Naive B cell (primary cell): Measurements from ENCODE around the gene SUPT5H. TPM values are rescaled to one million over a fixed set of nuclear protein-coding genes. Genes with fewer than 3 reads are reported as not detected.

Source experiments
- ATAC-seq, 2 donors: fragments of 150-1000 bp; cut with Tn5 transposase; 2 replicates each; pipeline ENCODE4 v1.10.0; 2021; ENCODE audit warnings: low read depth in 2 of 2, mild to moderate bottlenecking in 2 of 2, moderate library complexity in 2 of 2
- DNase-seq: peaks from one replicate; pipeline ENCODE4 v3.0.0; 2022
- H3K27ac Mint-ChIP-seq, 6 donors: one replicate each; pipeline ENCODE4 v1.8.0; 2020 to 2022; ENCODE audit warnings: mild to moderate bottlenecking in 6 of 6, mixed read lengths in 6 of 6, moderate library complexity in 5 of 6, inconsistent platforms in 2 of 6
- H3K27me3 Mint-ChIP-seq, 3 donors: one replicate each; pipeline ENCODE4 v1.8.0; 2021 to 2022; ENCODE audit warnings: mixed read lengths in 3 of 3, mild to moderate bottlenecking in 1 of 3
- H3K36me3 Mint-ChIP-seq, 2 donors: one replicate each; pipeline ENCODE4 v1.8.0; 2020 to 2022; ENCODE audit warnings: mixed read lengths in 2 of 2, inconsistent platforms in 1 of 2, mild to moderate bottlenecking in 1 of 2
- H3K4me1 Mint-ChIP-seq, 3 donors: one replicate each; pipeline ENCODE4 v1.8.0; 2020 to 2022; ENCODE audit warnings: mixed read lengths in 3 of 3, inconsistent platforms in 1 of 3, mild to moderate bottlenecking in 1 of 3, moderate library complexity in 1 of 3
- H3K4me3 Mint-ChIP-seq, 8 donors: one replicate each; pipeline ENCODE4 v1.8.0; 2020 to 2022; ENCODE audit warnings: mild to moderate bottlenecking in 8 of 8, mixed read lengths in 8 of 8, moderate library complexity in 8 of 8, inconsistent platforms in 2 of 8
- H3K9me3 Mint-ChIP-seq, 7 donors: one replicate each; pipeline ENCODE4 v1.8.0; 2020 to 2022; ENCODE audit warnings: mixed read lengths in 7 of 7, mild to moderate bottlenecking in 5 of 7, inconsistent platforms in 2 of 7, moderate library complexity in 1 of 7
- polyA plus RNA-seq, 6 donors: library from polyadenylated mRNA; unstranded; fragments of 300-500 nt; fragmentation: Illumina TruSeq; gene quantifications; one replicate each; pipeline ENCODE4 v1.2.3, GENCODE V29; 2021; ENCODE audit warnings: low read depth in 6 of 6

Gene SUPT5H
- polyA plus RNA-seq, 6 donors from 2014 or later = 48.1 to 119 (median 81.6) TPM

DNA sequence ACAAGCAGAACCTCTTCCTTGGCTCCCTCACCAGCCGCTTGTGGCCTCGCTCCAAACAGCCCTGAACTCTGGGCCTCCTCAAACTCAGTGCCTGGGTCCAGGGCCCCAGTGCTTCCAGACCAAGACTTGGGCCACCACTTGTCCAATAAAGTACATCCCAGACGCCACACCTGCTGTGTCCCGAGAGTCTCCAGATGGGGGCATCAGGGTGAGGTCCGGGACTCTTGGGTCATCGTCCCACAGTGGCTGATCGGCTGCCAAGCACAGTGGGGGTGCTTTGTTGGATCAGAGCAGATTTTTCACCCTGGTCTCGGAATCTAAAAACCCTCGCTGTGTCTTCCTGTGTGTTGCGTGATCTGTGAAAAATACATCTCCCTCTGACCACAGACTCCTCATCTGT is 44.4 kb downstream of the SUPT5H start:
- Mint-ChIP-seq H3K4me1 (peaks cover 0 to 6% (median 5%) of the 10 kb centered on the region in 3 donors), H3K4me3 (no peak overlapping the region), H3K27ac (peak overlapping the region in 1 of 6 donors; percentile 47), H3K36me3 (peaks cover 10 to 21% of the 10 kb centered on the region in 2 donors), H3K9me3 (no peaks in the 10 kb centered on the region), H3K27me3 (no peaks in the 10 kb centered on the region)
- no peak for ATAC-seq
- no peak for DNase-seq

DNA sequence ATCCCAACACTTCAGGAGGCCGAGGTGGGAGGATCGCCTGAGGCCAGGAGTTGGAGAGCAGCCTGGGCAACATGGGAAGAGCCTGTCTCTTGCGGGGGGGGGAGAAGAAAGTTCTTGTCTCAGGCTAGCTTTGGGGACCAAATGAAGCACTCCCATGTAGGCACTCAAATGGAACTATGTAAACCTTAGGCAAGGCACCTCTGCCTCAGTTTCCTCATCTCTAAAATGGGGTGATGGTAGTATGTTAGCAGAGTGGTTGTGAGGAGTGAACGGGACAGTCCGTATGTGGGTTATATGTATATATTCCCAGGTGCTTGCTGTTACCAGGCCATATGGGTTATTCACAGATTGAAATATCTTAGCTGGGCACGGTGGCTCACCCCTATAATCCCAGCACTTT is 46.8 kb downstream of the SUPT5H start:
- DNase-seq (no peak), ATAC-seq (no peak)
- Mint-ChIP-seq H3K9me3 (no peaks in the 10 kb centered on the region), H3K36me3 (peaks cover 4 to 13% of the 10 kb centered on the region in 2 donors), H3K4me3 (no peak overlapping the region), H3K4me1 (peaks cover 0 to 10% (median 3%) of the 10 kb centered on the region in 3 donors), H3K27ac (no peak overlapping the region), H3K27me3 (peaks cover 0 to 6% (median 0%) of the 10 kb centered on the region in 3 donors)

GRCh38 chr19:39492788-39493187 is 47.4 kb downstream of the SUPT5H start:
- H3K36me3 Mint-ChIP-seq = peaks cover 4 to 13% of the 10 kb centered on the region in 2 donors
- ATAC-seq (no peak), DNase-seq (no peak)
- no peak overlapping the region for H3K27ac Mint-ChIP-seq
- H3K9me3 Mint-ChIP-seq = no peaks in the 10 kb centered on the region
- peaks cover 3 to 13% (median 3%) of the 10 kb centered on the region in 3 donors for H3K4me1 Mint-ChIP-seq
- H3K27me3 Mint-ChIP-seq = peaks cover 0 to 6% (median 0%) of the 10 kb centered on the region in 3 donors
- H3K4me3 Mint-ChIP-seq = no peak overlapping the region

DNA sequence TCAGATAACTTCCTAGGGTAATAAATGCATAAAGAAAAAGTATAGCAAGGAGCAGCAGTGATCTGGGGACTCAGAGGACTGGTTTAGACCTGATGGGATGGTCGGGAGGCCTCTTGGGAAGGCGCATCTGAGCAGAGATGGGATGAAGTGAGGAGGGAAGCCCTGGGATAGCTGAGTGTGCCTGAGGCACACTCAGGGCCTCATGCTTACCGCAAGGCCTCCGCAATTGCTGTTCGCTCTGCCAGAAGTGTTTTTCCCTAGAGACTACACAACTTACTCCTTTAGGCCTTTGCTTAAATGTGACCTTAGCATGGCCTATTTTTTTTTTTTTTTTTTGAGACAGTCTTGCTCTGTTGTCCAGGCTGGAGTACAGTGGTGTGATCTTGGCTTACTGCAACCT is 49.3 kb downstream of the SUPT5H start:
- ATAC-seq (no peak), DNase-seq (no peak)
- Mint-ChIP-seq H3K27ac (no peak overlapping the region), H3K27me3 (peaks cover 4 to 17% (median 6%) of the 10 kb centered on the region in 3 donors), H3K4me3 (peak overlapping the region in 1 of 8 donors; percentile 57), H3K4me1 (peaks cover 15 to 21% (median 19%) of the 10 kb centered on the region in 3 donors), H3K36me3 (peaks cover 0 to 4% of the 10 kb centered on the region in 2 donors), H3K9me3 (no peaks in the 10 kb centered on the region)

GRCh38 chr19:39496063-39496462 is 50.7 kb downstream of the SUPT5H start:
- Mint-ChIP-seq H3K27me3 (peaks cover 13 to 31% (median 16%) of the 10 kb centered on the region in 3 donors), H3K36me3 (peaks cover 0 to 4% of the 10 kb centered on the region in 2 donors), H3K4me1 (peaks cover 23 to 31% (median 26%) of the 10 kb centered on the region in 3 donors), H3K9me3 (no peaks in the 10 kb centered on the region), H3K27ac (no peak overlapping the region), H3K4me3 (peak overlapping the region in 3 of 8 donors; percentile 4 to 50 (median 23))
- DNase-seq (no peak), ATAC-seq (no peak)

DNA sequence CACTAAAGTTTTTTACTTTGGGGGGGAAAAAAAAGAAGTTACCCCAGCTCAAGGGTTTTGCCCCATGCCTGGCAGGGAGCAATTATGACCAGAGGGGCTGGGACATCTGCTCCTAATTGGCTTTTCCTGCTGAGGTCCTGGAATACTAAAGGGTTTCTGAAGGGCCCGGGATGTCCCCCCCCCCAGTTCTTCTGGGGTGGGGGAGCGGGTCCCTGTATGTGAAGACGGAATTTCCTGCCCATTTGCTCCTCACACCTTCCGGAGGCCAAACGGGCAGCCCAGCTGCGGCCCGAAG is 52.3 kb downstream of the SUPT5H start:
- peaks cover 13 to 39% (median 16%) of the 10 kb centered on the region in 3 donors for H3K27me3 Mint-ChIP-seq
- H3K9me3 Mint-ChIP-seq = no peaks in the 10 kb centered on the region
- H3K36me3 Mint-ChIP-seq = peaks cover 0 to 4% of the 10 kb centered on the region in 2 donors
- H3K4me1 Mint-ChIP-seq = peaks cover 23 to 31% (median 26%) of the 10 kb centered on the region in 3 donors
- no peak for ATAC-seq
- peak overlapping the region in 7 of 8 donors; percentile 71 to 91 (median 82) for H3K4me3 Mint-ChIP-seq
- DNase-seq = no peak
- H3K27ac Mint-ChIP-seq = no peak overlapping the region

- peak overlapping the region in 2 of 6 donors; percentile 22 to 27 for H3K27ac Mint-ChIP-seq
- DNase-seq = peak; percentile 28
- H3K27me3 Mint-ChIP-seq = peaks cover 13 to 42% (median 19%) of the 10 kb centered on the region in 3 donors
- no peaks in the 10 kb centered on the region for H3K9me3 Mint-ChIP-seq
- peaks cover 26 to 35% (median 28%) of the 10 kb centered on the region in 3 donors for H3K4me1 Mint-ChIP-seq
- ATAC-seq = peak; percentile 39 to 53
- H3K4me3 Mint-ChIP-seq = peak overlapping the region; percentile 71 to 91 (median 83)
- peaks cover 0 to under 1% of the 10 kb centered on the region in 2 donors for H3K36me3 Mint-ChIP-seq
Measured at GRCh38 chr19:39497996-39498797, 52.8 kb downstream of the SUPT5H start.

DNA sequence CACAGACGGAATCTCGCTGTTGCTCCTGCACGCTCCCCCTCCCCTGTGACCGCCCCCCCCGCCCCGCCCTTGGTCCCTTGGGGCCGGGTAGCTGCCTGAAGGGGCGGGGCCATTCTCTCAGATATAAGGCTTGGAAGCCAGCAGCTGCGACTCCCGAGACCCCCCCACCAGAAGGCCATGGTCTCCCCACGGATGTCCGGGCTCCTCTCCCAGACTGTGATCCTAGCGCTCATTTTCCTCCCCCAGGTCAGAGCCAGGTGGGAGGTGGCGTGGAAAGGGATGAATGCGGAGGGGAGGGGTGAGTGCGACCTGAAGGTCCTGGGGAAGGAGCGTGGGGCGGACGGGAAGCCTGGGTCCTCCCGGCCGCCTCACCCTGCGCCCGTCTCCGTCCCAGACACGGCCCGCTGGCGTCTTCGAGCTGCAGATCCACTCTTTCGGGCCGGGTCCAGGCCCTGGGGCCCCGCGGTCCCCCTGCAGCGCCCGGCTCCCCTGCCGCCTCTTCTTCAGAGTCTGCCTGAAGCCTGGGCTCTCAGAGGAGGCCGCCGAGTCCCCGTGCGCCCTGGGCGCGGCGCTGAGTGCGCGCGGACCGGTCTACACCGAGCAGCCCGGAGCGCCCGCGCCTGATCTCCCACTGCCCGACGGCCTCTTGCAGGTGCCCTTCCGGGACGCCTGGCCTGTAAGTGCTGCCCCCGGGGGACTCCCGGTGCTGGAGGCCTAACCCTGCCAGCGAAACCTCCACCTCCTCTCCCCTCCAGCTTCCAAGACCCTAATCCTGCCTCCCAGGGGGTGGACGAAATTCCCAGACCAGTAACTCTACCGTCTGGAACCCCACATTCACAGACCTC is 53.6 kb downstream of the SUPT5H start, which contains the start of gene DLL3:
TSS of gene DLL3 (plus strand) at position 150 of the 845 bp plus-strand sequence. CDS start at position 178, 28 bp downstream.
- DNase-seq = peak; percentile 27
- Mint-ChIP-seq H3K4me3 (peak within 1 kb of the TSS; percentile 73 to 91 (median 87)), H3K27me3 (peaks cover 13 to 50% (median 27%) of the 10 kb centered on the region in 3 donors), H3K4me1 (peaks cover 30 to 43% (median 37%) of the 10 kb centered on the region in 3 donors), H3K36me3 (peaks cover 0 to 9% of the 10 kb centered on the region in 2 donors), H3K9me3 (no peaks in the 10 kb centered on the region), H3K27ac (peak within 1 kb of the TSS in 3 of 6 donors; percentile 27 to 52 (median 49))
- ATAC-seq = peak; percentile 29 to 35

DNA sequence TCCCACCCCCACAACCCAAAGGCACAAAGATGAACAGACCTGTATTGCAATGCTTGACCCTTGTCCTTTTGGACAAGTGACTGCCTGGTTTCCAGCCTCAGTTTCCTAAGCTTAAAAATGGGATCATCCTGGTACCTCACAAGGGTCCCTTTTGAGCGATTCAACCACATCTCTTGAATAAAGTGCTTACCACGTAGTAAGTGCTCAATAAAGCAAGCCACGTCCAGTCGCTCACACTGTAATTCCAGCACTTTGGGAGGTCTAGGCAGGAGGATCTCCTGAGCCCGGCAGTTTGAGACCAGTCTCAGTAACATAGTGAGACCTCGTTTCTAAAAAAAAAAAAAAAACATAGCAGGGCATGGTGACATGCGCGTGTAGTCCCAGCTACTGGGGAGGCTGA is 54.5 kb downstream of the SUPT5H start:
- peak overlapping the region in 1 of 6 donors; percentile 49 for H3K27ac Mint-ChIP-seq
- H3K9me3 Mint-ChIP-seq = no peaks in the 10 kb centered on the region
- DNase-seq (no peak), ATAC-seq (no peak)
- peak overlapping the region; percentile 73 to 90 (median 86) for H3K4me3 Mint-ChIP-seq
- peaks cover 0 to 13% of the 10 kb centered on the region in 2 donors for H3K36me3 Mint-ChIP-seq
- peaks cover 37 to 45% (median 37%) of the 10 kb centered on the region in 3 donors for H3K4me1 Mint-ChIP-seq
- peaks cover 16 to 59% (median 36%) of the 10 kb centered on the region in 3 donors for H3K27me3 Mint-ChIP-seq

DNA sequence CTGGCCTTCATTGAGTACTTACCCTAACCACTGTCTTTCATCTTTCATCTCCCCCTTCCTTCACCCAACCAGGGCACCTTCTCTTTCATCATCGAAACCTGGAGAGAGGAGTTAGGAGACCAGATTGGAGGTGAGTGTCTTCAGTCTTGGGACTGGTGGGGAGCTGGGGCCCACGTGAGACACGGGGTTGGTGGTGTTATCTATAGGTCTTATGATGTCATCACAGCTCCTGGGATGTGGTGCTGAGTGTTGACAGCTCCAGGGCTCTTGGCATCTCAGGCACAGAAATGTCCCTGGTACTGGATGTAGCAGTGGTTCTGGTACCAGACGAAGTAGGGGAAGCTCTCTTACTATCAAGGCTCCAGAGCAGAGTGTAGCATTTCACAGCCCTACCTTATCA is 55.2 kb downstream of the SUPT5H start:
- no peak for DNase-seq
- H3K4me3 Mint-ChIP-seq = peak overlapping the region in 6 of 8 donors; percentile 35 to 82 (median 59)
- no peak overlapping the region for H3K27ac Mint-ChIP-seq
- peaks cover 0 to 13% of the 10 kb centered on the region in 2 donors for H3K36me3 Mint-ChIP-seq
- H3K27me3 Mint-ChIP-seq = peaks cover 19 to 63% (median 42%) of the 10 kb centered on the region in 3 donors
- no peak for ATAC-seq
- no peaks in the 10 kb centered on the region for H3K9me3 Mint-ChIP-seq
- peaks cover 37 to 47% (median 38%) of the 10 kb centered on the region in 3 donors for H3K4me1 Mint-ChIP-seq

DNA sequence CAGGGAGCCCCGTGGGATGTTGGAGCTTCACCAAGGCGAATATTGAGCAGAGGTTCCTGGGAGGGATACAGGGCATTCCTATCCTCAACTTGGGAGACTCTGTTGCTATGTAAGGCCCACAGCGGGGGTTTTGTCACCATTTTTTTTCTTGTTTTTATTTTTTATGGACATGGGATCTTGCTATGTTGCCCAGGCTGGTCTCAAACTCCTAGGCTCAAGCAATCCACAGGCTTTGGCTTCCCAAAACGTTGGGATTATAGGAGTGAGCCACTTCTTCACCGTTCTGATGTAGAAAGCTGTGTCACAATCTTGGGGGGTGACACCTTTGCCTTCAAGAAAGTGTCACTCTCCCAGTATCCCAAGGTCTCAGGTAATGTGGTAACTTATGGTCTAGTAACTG is 56.0 kb downstream of the SUPT5H start:
- ATAC-seq = no peak
- Mint-ChIP-seq H3K27ac (peak overlapping the region in 1 of 6 donors; percentile 44), H3K9me3 (no peaks in the 10 kb centered on the region), H3K27me3 (peaks cover 23 to 68% (median 50%) of the 10 kb centered on the region in 3 donors), H3K36me3 (peaks cover 0 to 13% of the 10 kb centered on the region in 2 donors), H3K4me1 (peaks cover 39 to 49% (median 40%) of the 10 kb centered on the region in 3 donors), H3K4me3 (peak overlapping the region in 1 of 8 donors; percentile 29)
- no peak for DNase-seq

- DNase-seq (peak; percentile 68), ATAC-seq (peak; percentile 50 to 57)
- Mint-ChIP-seq H3K27me3 (peaks cover 31 to 77% (median 56%) of the 10 kb centered on the region in 3 donors), H3K4me1 (peaks cover 45 to 55% (median 47%) of the 10 kb centered on the region in 3 donors), H3K36me3 (peaks cover 0 to 13% of the 10 kb centered on the region in 2 donors), H3K9me3 (no peaks in the 10 kb centered on the region), H3K27ac (peak overlapping the region in 4 of 6 donors; percentile 54 to 85 (median 68)), H3K4me3 (peak overlapping the region in 3 of 8 donors; percentile 16 to 83 (median 49))
Measured at GRCh38 chr19:39502640-39503417, 57.4 kb downstream of the SUPT5H start.
